KMS-11 (cell line): ENCODE data around the gene EFHC2.

Experiments used
- H2AFZ ChIP-seq: fragments of 200-600 bp; sonication (generic); 2 replicates; pipeline ENCODE4 v1.6.1; 2016; ENCODE audit warnings: antibody characterized with exemption, mixed run types, low read depth
- H3K27ac ChIP-seq: fragments of 200-600 bp; sonication (generic); 2 replicates; pipeline ENCODE4 v1.6.1; 2016; ENCODE audit warnings: mild to moderate bottlenecking, mixed run types
- H3K27me3 ChIP-seq: fragments of 200-600 bp; sonication (generic); 2 replicates; pipeline ENCODE4 v1.6.1; 2017; ENCODE audit warnings: mild to moderate bottlenecking, low read depth, mixed run types, moderate library complexity; ENCODE audit not compliant: insufficient read depth
- H3K36me3 ChIP-seq: fragments of 200-600 bp; sonication (generic); 2 replicates; pipeline ENCODE4 v1.6.1; 2017; ENCODE audit warnings: mild to moderate bottlenecking, mixed run types; ENCODE audit not compliant: insufficient read depth
- H3K4me1 ChIP-seq: fragments of 200-600 bp; sonication (generic); 2 replicates; pipeline ENCODE4 v1.6.1; 2016; ENCODE audit warnings: mild to moderate bottlenecking, low read depth, mixed run types; ENCODE audit not compliant: poor library complexity, severe bottlenecking
- H3K4me2 ChIP-seq: fragments of 200-600 bp; sonication (generic); 2 replicates; pipeline ENCODE4 v1.7.0; 2016; ENCODE audit warnings: mild to moderate bottlenecking, mixed run types
- H3K4me3 ChIP-seq: fragments of 200-600 bp; sonication (generic); IDR thresholded peaks from 2 replicates; pipeline ENCODE4 v1.6.1; 2017; ENCODE audit warnings: low read depth, low read length, mixed read lengths; ENCODE audit not compliant: insufficient read depth
- H3K79me2 ChIP-seq: fragments of 200-600 bp; sonication (generic); 2 replicates; pipeline ENCODE4 v1.6.1; 2016; ENCODE audit warnings: low read depth, mixed run types; ENCODE audit not compliant: insufficient read depth
- H3K9ac ChIP-seq: fragments of 200-600 bp; sonication (generic); 2 replicates; pipeline ENCODE4 v1.6.1; 2016; ENCODE audit warnings: mild to moderate bottlenecking, mixed run types
- H4K20me1 ChIP-seq: fragments of 200-600 bp; sonication (generic); 2 replicates; pipeline ENCODE4 v1.6.1; 2016; ENCODE audit warnings: mild to moderate bottlenecking, mixed run types; ENCODE audit not compliant: insufficient read depth
- CTCF ChIP-seq: fragments of 200-600 bp; sonication (generic); conservative IDR thresholded peaks from 2 replicates; pipeline ENCODE4 v1.6.1; 2017; ENCODE audit warnings: low read depth, mild to moderate bottlenecking, antibody characterized with exemption, low read length, moderate library complexity, mixed read lengths

The EFHC2 gene

GRCh38 chrX:44343412-44344141 lies at the start of gene EFHC2:
Gene EFHC2 (minus strand): TSS chrX:44343672. CDS start chrX:44343588, 84 bp downstream.
- Histone ChIP-seq H3K36me3 (no peaks in the 10 kb centered on the region), H4K20me1 (no peaks in the 10 kb centered on the region), H3K79me2 (no peaks in the 10 kb centered on the region), H3K4me1 (peaks cover 13% of the 10 kb centered on the region), H3K27ac (peak within 1 kb of the TSS; percentile 74), H3K9ac (peak within 1 kb of the TSS; percentile 82), H2AFZ (peak within 1 kb of the TSS; percentile 93), H3K4me3 (no peak within 1 kb of the TSS), H3K27me3 (no peaks in the 10 kb centered on the region), H3K4me2 (peak within 1 kb of the TSS; percentile 88)
- no peak for TF ChIP-seq CTCF

GRCh38 chrX:44392767-44393166 lies 49.3 kb upstream of the EFHC2 start:
- no peak overlapping the region for H2AFZ ChIP-seq
- no peak overlapping the region for H3K4me3 ChIP-seq
- no peaks in the 10 kb centered on the region for H3K79me2 ChIP-seq
- H3K27me3 ChIP-seq: no peaks in the 10 kb centered on the region
- no peak for TF ChIP-seq CTCF
- H3K36me3 ChIP-seq: no peaks in the 10 kb centered on the region
- no peak overlapping the region for H3K4me2 ChIP-seq
- no peak overlapping the region for H3K9ac ChIP-seq
- no peak overlapping the region for H3K27ac ChIP-seq
- no peaks in the 10 kb centered on the region for H4K20me1 ChIP-seq
- H3K4me1 ChIP-seq: no peaks in the 10 kb centered on the region

GRCh38 chrX:44384688-44385338 lies 41.3 kb upstream of the EFHC2 start:
- H3K79me2 ChIP-seq: no peaks in the 10 kb centered on the region
- no peaks in the 10 kb centered on the region for H3K36me3 ChIP-seq
- no peak overlapping the region for H2AFZ ChIP-seq
- no peak for TF ChIP-seq CTCF
- no peaks in the 10 kb centered on the region for H3K4me1 ChIP-seq
- H3K9ac ChIP-seq: no peak overlapping the region
- H3K27ac ChIP-seq: no peak overlapping the region
- no peak overlapping the region for H3K4me2 ChIP-seq
- no peak overlapping the region for H3K4me3 ChIP-seq
- H4K20me1 ChIP-seq: no peaks in the 10 kb centered on the region
- H3K27me3 ChIP-seq: no peaks in the 10 kb centered on the region

- Histone ChIP-seq H3K9ac (no peak overlapping the region), H3K79me2 (no peaks in the 10 kb centered on the region), H3K36me3 (no peaks in the 10 kb centered on the region), H4K20me1 (no peaks in the 10 kb centered on the region), H3K4me1 (no peaks in the 10 kb centered on the region), H3K27ac (no peak overlapping the region), H3K27me3 (no peaks in the 10 kb centered on the region), H3K4me2 (no peak overlapping the region), H2AFZ (no peak overlapping the region), H3K4me3 (no peak overlapping the region)
- TF ChIP-seq CTCF: no peak
These were observed 39.4 kb upstream of the EFHC2 start for GRCh38 chrX:44382871-44383270.
